ENCODE measurements around the gene RETREG2.

The RETREG2 gene

DNA sequence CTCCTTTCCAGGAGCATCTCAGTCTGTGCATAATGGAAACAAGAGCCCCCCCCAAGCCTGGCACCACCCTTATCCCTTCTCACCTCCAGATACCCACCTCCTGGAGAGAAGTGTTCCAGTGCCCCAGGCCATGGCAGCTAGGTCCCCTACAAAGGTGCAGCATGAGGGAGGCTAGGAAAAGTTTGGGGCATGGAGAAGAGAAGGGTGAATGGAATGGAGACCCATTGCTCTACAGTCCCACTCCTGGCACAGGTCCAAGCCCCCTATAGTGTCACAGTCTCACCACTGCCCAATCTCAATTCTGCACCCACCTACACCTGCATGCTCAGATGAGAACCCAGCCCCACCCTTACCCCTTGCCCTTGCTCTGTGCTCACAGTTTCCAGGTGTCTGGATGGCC, 9.1 kb upstream of the RETREG2 start:
- no peak for DNase-seq (ENCODE audit: low read depth in 2 of 2)

DNA sequence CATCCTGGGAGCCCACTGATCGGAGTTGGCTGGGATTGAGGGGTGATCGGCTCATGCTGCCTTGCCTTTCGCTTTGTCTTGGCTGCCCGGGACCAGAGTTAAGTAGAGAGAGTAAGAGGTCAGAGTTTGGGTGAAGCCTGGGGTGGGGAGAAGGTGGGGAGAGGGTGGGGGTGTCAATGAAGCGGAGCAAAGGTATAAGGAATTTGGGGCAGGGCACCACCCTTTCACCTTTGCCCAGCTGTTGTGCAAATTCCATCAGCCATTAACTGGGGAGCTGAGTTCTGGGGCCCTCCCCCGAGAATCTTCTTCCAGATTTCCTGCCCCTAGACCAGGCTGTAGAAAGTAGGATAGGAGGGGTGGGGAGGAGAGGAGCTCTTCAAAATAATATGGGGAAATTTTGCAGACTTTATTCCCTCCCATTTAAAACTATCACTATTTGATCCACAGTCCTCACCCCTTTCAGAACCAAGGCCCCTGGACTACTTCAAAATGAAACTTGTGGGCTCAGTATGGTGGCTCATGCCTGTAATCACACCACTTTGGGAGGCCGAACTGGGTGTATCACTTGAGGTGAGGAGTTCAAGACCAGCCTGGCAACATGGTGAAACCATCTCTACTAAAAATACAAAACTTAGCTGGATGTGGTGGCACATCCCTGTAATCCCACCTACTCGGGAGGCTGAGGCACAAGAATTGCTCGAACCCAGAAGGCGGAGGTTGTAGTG, 8.0 kb upstream of the RETREG2 start, which contains the start of gene SLC23A3:
TSS of gene SLC23A3 (minus strand) at position 100 of the 725 bp plus-strand sequence. CDS start at position 55, 45 bp downstream.
- no peak for DNase-seq (ENCODE audit: low read depth in 2 of 2)

DNA sequence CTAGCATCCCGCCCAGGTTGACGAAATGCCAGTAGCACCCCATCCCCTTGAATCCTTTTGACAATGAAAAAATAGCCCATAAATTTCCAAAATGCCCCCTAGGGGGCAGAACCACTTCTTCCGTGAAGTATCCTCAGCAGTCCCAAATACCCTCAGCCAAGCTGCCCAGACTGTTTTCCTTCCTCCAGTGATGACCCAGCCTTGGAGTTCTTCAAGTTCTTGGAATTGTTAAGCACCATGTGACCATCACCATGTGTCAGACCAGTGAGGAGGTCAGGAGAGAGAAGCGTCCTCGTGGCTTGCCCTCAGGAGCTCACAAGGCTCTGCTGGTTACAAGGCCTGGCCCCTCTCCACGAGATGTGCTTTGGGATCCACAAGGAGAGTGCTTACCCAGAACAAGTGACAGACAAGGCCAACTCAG, 6.8 kb upstream of the RETREG2 start:
- no peak for DNase-seq (ENCODE audit: low read depth in 2 of 2)

DNA sequence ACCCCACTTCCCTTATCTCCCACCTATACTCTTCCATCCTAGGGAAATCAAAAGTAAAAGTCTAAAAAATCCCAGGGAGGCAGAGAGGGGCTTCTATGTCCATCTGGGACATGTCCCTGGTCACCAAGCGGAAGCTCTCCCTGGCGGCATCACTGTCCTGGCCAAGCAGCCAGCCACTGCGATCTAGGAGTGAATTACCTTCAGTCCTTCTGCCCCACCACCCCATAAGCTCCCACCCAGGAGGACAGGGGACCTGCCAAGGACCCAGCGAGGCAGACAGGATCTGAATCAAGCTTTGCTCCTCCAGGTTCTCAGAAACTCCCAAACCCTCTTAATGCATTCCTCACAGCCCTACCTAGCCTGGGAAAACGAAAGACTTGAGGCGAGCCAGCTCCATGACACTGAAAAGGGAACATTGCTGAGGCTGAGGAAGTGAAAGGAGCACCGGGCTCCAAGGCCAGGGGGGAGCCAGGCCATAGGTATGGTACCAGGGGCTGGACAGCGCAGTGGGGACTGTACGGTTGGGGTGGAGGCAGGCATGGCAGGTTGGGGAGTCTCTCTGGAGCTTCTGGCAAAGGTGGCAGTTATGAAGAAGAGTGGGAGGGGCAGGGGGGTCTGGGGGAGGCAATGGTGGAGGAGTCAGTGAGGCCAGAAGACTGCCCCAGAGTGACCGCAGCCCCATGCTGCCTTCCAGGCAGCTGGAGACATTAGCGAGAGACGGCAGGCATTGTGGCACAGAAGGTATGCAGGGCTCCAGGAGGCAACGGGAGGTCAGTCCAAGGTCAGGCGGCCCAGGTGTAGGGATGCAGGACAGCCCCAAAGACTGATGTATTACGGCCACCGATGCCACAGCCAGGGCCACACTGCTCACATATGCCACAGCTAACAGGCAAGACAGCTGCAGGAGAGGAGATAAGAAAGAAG, 5.6 kb upstream of the RETREG2 start:
- no peak for DNase-seq (ENCODE audit: low read depth in 2 of 2)

DNA sequence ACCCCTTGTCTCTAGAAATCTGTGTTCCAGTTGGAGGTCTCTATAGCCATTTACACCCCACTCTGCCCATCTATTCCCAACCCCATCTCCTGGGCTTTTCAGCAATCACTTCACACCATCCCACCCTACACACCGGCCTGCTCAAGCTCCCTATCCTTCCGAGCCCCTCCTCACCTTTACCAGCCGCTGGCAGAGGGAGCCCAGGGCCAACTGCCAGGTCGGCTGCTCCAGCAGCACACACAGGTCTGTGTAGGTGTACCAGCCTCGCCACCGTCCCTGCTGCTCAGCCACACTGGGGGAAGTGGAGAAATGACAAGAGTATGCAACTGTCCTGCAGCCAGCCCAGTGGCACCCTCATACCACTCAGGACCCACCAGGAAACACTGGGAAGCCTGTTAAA, 4.9 kb upstream of the RETREG2 start:
- no peak for DNase-seq (ENCODE audit: low read depth in 2 of 2)

DNA sequence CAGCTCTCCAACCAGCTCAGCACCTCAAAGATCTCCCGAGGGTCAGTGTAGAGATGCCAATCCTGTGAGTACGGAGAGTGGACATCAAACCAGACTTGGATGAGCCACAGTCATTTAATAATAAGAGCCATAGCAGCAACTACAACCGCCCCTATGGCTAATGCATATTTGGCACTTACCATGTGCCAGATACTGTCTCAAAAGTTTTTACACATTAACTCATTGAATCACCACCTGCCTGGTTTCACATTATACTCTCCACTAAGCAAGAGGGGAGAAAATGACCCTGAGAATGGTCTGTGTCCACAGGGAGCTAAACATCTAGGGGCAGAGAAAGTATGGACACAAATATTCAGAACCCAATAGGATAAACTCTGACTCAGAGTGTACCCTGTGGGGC, 3.9 kb upstream of the RETREG2 start:
- DNase-seq (ENCODE audit: low read depth in 2 of 2) = no peak

DNA sequence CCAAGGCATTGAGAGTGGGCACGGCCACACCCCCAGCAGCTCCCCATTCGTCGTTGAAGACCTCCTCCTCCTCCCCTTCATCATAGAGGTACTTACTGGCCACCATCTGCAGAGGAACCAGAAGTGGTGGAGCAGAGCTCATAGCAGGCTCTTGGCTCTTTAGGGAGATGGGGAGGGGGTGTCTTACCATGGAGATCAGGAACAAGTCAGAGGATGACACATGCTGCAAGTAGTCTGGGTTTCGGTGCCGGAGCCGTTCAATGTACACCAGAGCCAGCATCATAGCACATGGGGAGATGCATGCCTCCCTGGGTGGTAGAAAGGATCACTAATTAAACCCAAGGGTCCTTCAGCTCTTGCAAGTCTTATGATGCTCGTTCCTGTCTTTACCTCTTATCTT, 3.3 kb upstream of the RETREG2 start:
- DNase-seq (ENCODE audit: low read depth in 2 of 2) = no peak

DNA sequence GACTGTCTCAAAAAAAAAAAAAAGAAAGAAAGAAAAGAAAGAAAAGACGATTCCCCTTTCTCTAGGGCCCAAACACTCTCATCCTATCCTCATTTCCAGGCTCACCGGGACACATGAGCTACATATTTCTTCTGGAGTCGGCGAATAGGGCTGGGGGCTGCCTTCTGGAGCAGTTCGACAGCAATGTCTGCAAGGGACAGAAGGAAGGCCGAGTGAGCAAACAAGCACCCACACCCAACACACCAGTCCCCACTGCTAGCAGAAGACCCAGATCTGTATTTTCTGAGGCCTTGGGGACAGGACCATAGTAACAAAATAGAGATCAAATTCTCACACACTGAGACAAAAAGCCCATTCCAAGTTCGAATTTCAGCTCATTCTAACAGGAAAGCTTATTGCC, 2.6 kb upstream of the RETREG2 start:
- no peak for DNase-seq (ENCODE audit: low read depth in 2 of 2)

DNA sequence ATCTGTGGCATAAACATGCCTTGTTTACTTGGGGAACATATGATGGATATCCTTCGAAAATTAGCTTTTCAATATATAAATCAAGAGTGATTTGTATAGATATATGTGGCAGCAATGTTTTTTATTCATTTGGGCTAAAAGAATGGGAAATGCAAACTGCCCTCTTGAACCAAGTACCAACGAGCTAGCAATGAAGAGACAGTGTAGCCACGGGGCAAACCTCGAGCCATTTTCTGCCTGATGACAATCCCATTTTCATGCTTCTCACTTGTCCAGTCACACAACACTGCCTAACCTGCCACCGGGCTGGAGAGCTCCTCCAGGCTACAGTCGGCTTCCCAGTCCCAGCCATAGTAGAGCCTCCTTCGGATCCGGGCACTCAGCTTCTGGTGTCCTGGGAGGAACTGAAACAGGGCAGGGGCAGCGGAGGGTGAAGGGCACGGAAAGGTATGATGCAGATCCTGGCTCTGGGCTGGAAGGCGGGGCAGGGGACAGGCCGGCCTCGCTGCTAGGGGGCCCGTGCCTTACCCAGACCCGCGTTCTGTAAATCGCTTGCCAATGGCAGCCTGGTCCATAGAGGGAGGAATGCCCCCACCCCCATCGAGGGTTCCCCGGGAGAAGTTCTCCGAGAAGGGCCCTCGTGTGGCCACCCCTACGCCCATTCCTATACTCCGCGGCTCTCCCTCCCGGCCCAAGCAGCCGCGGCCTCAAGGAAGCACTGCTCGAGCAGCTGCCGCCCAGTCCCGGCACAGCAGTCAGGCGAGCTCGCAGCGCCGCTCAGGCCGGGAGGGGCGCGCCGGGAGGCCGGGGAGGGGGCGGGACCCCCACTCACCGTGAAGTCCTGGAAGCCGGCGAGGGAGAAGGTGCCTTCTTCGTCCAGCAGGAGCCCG, 1.9 kb upstream of the RETREG2 start:
- no peak for DNase-seq (ENCODE audit: low read depth in 2 of 2)

DNA sequence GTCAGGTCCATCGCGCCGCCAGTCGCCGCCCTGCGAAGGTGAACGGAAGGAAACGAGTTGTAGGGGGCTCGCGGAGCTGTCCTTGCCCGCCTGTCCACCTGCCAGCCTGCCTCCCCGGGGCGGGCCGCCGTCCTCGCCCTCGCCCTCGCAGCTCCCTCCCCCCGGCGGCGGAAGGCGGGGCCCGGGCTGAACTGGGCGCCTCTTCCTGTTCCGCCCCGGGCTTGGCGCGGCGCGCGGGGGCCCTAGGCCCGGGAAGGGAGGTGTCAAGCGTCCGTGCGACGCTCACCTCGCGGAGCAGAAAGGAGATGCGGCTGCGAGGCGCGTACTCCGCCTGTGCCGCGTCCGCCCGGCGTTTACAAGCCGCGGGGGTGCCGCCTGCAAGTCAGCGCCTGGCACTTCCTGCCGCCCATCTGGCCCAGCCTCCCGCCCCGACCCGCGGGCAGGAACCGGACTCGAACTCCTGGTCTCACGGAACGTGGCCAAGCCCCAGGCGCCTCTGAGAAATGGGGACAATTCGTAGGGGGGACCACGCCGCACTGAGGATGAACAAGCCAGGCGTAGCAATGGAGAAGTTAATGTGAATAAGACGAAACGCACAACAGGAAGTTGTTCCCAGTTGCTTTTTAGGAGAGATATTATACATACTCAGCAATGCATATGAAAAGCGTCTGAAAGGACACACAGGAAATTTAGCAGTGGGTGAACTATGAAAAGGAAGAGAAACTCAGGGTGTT, 1.1 kb upstream of the RETREG2 start, which contains the start of gene CNPPD1:
TSS of gene CNPPD1 (minus strand) at position 108 of the 734 bp plus-strand sequence. CDS start at position 11, 97 bp downstream.
- DNase-seq (ENCODE audit: low read depth in 2 of 2) = peak; percentile 54 to 70

DNA sequence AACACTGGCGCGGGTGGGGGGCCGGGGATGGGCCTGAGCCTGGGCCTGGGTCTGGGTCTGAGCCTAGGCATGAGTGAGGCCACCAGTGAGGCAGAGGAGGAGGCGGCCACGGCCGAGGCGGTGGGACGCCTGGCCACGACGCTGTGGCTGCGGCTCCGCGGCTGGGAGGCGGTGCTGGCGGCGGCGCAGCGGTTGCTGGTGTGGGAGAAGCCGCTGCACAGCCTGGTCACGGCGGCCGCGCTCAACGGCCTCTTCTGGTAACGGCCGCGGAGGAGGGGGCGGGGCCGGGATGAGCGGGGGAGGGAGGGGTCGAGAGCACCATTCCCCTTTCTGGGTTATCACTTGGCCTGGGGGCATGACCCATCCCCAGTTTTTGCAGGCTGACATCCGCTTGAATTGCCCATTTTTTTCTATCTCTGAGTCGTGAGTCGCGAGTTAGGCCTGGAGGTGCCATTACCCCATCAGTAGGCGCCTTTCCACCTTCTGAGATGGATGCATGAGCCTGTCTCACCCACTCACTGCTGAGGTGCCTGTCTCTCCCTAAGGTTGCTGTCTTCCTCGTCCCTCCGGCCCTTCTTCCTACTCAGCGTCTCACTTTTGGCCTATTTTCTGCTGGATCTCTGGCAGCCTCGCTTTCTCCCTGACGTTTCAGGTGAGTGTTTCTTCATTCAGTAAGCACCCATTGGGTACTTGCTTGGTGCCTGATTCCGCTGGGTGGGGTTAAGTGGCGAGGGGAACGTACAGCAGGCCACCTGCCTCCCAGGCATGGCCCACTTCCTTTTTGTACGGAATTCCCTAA, 501 bp downstream of the RETREG2 start:
- no peak for DNase-seq (ENCODE audit: low read depth in 2 of 2)

DNA sequence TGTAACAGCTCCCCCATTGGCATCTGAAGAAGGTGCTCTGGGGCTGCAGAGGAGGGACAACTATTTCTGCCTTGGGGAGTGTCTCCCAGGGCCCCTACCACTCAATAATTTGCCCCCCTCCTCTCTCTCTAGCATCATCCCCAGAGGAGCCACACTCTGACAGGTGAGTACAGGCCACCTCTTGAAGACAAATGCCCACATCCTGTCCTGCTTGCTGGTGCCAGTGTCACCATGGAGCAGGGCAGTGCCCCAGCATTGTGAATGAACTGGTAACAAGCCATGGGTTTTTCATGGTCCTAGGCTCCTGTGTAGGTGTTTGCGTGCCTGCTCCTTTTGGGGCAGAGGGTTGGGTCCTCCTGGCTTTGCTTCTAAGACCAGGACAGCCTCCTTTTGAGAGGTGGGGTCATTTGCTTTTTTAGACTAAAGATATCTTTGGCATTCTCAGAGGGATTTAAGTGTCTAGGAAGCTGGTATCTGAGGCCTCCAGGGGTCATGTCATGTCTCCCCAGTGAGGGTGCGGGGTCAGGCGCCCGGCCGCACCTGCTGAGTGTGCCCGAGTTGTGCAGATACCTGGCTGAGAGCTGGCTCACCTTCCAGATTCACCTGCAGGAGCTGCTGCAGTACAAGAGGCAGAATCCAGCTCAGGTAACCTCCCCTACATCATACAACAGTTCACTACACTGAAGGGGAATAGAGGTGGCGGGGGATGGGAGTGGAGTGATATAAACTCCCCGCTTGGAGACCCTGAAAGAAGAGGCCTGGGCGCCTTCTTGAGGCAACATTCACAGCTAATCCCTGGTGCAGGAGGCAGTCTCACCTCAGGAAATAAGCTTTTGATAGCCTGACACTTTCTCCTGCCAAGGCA, 1.8 kb downstream of the RETREG2 start:
- no peak for DNase-seq (ENCODE audit: low read depth in 2 of 2)

DNA sequence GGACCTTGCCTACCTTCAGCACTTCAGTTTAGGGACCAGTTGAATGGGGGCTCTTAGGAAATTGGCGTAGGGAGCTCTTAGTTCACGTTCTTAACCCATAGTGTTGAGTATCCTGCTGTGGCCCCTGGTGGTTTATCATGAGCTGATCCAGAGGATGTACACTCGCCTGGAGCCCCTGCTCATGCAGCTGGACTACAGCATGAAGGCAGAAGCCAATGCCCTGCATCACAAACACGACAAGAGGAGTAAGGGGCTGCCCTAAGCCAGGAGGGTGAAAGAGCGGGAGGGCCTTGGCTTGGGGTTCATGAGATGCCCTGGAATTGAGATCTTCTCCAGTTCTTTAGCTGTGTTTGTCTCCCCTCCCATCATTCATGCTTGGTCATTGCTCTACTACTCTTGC, 2.9 kb downstream of the RETREG2 start:
- DNase-seq (ENCODE audit: low read depth in 2 of 2) = no peak

DNA sequence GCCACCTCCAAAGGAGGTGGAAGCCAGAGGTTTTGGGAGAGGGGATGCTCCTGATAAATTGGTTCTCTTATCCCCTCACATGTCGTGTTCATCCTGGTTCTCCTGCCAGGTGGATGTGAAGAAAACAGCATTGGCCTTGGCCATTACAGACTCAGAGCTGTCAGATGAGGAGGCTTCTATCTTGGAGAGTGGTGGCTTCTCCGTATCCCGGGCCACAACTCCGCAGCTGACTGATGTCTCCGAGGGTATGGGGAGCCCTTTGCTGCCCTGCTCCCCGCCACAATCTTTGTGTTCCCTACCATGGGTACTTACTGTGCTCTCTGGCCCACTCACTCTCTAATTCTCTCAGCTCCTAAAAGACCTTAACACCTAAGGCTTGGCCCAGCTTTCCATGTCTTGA, 3.5 kb downstream of the RETREG2 start:
- DNase-seq (ENCODE audit: low read depth in 2 of 2) = no peak

DNA sequence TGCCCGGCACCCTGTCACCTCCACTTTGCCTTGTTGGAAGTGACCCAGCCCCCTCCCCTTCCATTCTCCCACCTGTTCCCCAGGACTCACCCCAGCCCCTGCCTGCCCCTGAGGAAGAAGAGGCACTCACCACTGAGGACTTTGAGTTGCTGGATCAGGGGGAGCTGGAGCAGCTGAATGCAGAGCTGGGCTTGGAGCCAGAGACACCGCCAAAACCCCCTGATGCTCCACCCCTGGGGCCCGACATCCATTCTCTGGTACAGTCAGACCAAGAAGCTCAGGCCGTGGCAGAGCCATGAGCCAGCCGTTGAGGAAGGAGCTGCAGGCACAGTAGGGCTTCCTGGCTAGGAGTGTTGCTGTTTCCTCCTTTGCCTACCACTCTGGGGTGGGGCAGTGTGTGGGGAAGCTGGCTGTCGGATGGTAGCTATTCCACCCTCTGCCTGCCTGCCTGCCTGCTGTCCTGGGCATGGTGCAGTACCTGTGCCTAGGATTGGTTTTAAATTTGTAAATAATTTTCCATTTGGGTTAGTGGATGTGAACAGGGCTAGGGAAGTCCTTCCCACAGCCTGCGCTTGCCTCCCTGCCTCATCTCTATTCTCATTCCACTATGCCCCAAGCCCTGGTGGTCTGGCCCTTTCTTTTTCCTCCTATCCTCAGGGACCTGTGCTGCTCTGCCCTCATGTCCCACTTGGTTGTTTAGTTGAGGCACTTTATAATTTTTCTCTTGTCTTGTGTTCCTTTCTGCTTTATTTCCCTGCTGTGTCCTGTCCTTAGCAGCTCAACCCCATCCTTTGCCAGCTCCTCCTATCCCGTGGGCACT, 4.5 kb downstream of the RETREG2 start:
- DNase-seq (ENCODE audit: low read depth in 2 of 2) = no peak

DNA sequence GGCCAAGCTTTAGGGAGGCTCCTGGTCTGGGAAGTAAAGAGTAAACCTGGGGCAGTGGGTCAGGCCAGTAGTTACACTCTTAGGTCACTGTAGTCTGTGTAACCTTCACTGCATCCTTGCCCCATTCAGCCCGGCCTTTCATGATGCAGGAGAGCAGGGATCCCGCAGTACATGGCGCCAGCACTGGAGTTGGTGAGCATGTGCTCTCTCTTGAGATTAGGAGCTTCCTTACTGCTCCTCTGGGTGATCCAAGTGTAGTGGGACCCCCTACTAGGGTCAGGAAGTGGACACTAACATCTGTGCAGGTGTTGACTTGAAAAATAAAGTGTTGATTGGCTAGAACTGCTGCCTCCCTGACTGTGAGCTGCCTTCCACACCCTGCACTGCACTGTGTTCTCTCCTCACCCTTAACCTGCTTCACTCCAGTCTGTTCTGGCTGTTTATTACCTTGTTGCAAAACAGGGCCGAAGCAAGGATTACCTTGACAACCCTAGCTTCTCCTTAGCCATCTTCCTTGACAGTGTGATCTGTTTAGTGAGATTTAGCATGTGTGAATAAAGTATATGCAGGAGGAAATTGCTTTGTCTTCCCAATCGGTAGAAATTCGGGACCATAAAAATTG, 5.2 kb downstream of the RETREG2 start:
- DNase-seq (ENCODE audit: low read depth in 2 of 2) = no peak

DNA sequence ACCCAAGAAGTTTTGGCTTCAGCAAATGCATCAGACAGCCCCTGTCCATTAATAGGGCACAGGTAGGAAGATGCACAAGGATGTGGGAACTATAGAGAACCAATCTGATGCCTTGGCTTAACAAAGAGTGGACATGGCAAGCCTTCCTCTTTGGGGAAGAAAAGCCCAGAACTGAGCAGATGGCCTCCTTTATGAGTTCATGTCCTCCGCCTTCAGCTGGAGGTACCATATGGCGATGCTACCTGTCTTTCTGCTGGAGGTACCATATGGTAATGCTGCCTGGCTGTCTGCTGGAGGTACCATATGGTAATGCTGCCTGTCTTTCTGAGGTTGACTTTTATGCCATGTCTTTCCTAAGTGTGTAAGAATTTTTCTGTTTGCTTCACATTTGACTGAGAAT, 6.0 kb downstream of the RETREG2 start:
- no peak for DNase-seq (ENCODE audit: low read depth in 2 of 2)

Measured in activated CD8-positive, alpha-beta memory T cell treated with anti-CD3 and anti-CD28 coated beads for 4 hours (primary cell).